Measurements from ENCODE around the gene ZNF236. TPM values are rescaled to one million over a fixed set of nuclear protein-coding genes. Genes with fewer than 3 reads are reported as not detected.

Gene ZNF236
- total and polyA plus RNA-seq, 2 of the 13 experiments (the other 11 are each of a cell fraction or from before 2014, with no cell fraction given), result 3.0 to 7.2 TPM

DNA sequence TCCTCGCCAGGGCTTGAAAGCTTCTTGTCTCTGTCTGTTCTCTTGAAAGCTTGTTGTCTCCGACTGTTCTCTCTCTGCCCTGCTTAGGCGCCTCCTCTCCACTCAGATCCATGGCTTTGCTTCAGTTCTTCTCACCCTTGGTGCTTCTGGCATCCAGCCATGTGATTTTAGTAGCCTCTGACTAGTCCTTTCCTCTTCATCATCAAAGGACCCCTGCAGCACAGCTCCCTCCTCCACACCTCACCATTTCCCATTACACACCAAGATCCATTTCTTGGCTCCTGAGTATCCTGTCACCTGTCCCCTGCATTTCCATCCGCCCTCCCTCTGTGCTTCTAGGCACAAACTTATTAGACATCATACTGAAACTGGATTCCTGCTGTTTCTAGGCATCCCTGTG lies 59.4 kb downstream of the ZNF236 start (continued):
- TF ChIP-seq, protein P1, sequence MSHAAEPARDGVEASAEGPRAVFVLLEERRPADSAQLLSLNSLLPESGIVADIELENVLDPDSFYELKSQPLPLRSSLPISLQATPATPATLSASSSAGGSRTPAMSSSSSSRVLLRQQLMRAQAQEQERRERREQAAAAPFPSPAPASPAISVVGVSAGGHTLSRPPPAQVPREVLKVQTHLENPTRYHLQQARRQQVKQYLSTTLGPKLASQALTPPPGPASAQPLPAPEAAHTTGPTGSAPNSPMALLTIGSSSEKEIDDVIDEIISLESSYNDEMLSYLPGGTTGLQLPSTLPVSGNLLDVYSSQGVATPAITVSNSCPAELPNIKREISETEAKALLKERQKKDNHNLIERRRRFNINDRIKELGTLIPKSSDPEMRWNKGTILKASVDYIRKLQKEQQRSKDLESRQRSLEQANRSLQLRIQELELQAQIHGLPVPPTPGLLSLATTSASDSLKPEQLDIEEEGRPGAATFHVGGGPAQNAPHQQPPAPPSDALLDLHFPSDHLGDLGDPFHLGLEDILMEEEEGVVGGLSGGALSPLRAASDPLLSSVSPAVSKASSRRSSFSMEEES (CRISPR knock-in tag; IDR thresholded peaks at IDR 0.05), result no peak
- TF ChIP-seq RNF2 (conservative IDR thresholded peaks at IDR 0.05; ENCODE audit: low read depth) (no peak), PHF5A (CRISPR knock-in tag; IDR thresholded peaks at IDR 0.05; ENCODE audit: low read depth, unreplicated experiment) (no peak)

DNA sequence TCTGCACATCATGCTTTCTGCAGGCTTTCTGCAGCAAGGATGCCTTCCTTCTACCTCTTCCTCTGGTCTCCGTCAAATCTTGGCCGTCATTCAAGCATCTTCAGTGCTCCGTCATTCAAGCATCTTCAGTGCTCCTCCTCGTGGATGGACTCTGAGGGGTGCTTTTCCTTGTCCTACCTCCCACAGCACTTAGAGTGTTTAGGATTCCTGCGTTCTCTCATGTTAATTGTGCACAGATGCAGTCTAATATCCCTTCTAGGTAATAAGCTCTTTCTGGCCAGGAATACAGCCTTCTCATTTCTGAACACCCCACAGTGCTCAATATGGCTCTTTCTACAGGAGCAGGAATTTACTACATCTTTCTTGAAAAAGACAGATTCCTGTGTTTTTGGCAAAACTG lies 59.8 kb downstream of the ZNF236 start:
- no peaks in the 10 kb centered on the region for H3K9me3 ChIP-seq (ENCODE audit: low read length)
- no peak overlapping the region for H3K4me2 ChIP-seq (ENCODE audit: low read depth, low read length)
- WGBS (ENCODE audit: low lambda C conversion rate), result 83% methylated on average over 5 of the region's 5 CpGs
- H4K20me1 ChIP-seq (ENCODE audit: insufficient read depth, low read length), result no peaks in the 10 kb centered on the region
- H3K27ac ChIP-seq (ENCODE audit: extremely low read length, insufficient read depth, low read length), result no peak overlapping the region
- ATAC-seq (no peak), FAIRE-seq (no peak), DNase-seq (ENCODE audit: low spot score) (no peak)
- CTCF ChIA-PET (ENCODE audit: low intra/inter-chr PET ratio, low total read pairs), result no interaction called here
- intact Hi-C loops (cut with micrococcal nuclease; ENCODE audit: unreplicated experiment), result no loop called here
- no TSS peak for BruUV-seq (replicated peaks)
- H3K4me1 ChIP-seq (ENCODE audit: insufficient read depth, low read length), result no peaks in the 10 kb centered on the region
- TF ChIP-seq ZNF251 (CRISPR knock-in tag; IDR thresholded peaks at IDR 0.05), result no peak
- no peak for TF ChIP-seq BRCA1 (CRISPR knock-in tag; IDR thresholded peaks at IDR 0.05)
- TF ChIP-seq, protein P2, sequence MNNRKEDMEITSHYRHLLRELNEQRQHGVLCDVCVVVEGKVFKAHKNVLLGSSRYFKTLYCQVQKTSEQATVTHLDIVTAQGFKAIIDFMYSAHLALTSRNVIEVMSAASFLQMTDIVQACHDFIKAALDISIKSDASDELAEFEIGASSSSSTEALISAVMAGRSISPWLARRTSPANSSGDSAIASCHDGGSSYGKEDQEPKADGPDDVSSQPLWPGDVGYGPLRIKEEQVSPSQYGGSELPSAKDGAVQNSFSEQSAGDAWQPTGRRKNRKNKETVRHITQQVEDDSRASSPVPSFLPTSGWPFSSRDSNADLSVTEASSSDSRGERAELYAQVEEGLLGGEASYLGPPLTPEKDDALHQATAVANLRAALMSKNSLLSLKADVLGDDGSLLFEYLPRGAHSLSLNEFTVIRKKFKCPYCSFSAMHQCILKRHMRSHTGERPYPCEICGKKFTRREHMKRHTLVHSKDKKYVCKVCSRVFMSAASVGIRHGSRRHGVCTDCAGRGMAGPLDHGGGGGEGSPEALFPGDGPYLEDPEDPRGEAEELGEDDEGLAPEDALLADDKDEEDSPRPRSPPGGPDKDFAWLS (CRISPR knock-in tag; IDR thresholded peaks at IDR 0.05; ENCODE audit: borderline replicate concordance), result no peak
- H3K79me2 ChIP-seq (ENCODE audit: insufficient read depth, low read length), result no peaks in the 10 kb centered on the region
- peaks cover 8 to 41% of the 10 kb centered on the region in 2 experiments; a peak in 4 of 5 replicates for H3K36me3 ChIP-seq (replicated peaks in 1 of 2; ENCODE audit: control insufficient read depth in 1 of 2, insufficient read depth in 2 of 2, low read length in 2 of 2)
- POLR2A ChIA-PET, result no interaction called here
- no peak overlapping the region for H3K9ac ChIP-seq (ENCODE audit: insufficient read depth, low read depth, low read length)
- H2AFZ ChIP-seq (ENCODE audit: low read length), result no peak overlapping the region
- H3K4me3 ChIP-seq (replicated peaks in 1 of 3; ENCODE audit: insufficient read depth in 1 of 3, low read depth in 2 of 3, low read length in 3 of 3), result no peak overlapping the region
- in situ Hi-C loops (cut with HindIII; ENCODE audit: extremely low pct_ligation_motif_present, low pct_unique_long_range_greater_than_20kb), result no loop called here
- no peaks in the 10 kb centered on the region for H3K27me3 ChIP-seq (ENCODE audit: control insufficient read depth in 1 of 2, insufficient read depth in 2 of 2, low read length in 2 of 2)
